Measurements from ENCODE around the gene WDFY1.

Gene WDFY1

GRCh38 chr2:223954401-223954800 lies 9.3 kb upstream of the WDFY1 start (continued):
- no peak for TF ChIP-seq ZNF776 (tag by site-specific recombination; IDR thresholded peaks at IDR 0.05; ENCODE audit: borderline replicate concordance)
- TF ChIP-seq ZBTB26 (tag by site-specific recombination; optimal IDR thresholded peaks at IDR 0.05) = no peak
- TF ChIP-seq ZNF10 (tag by site-specific recombination; IDR thresholded peaks at IDR 0.05) = no peak
- no peak for TF ChIP-seq ZNF169 (tag by site-specific recombination; IDR thresholded peaks at IDR 0.05)
- TF ChIP-seq TSHZ1 (tag by site-specific recombination; IDR thresholded peaks at IDR 0.05; ENCODE audit: borderline replicate concordance) = no peak

GRCh38 chr2:223952280-223952968 lies 7.3 kb upstream of the WDFY1 start:
- Histone ChIP-seq H3K27ac (ENCODE audit: extremely low read depth, low read depth, low read length) (no peak overlapping the region), H3K4me1 (ENCODE audit: control insufficient read depth, insufficient read depth, low read length) (peaks cover 8% of the 10 kb centered on the region), H3K9me3 (ENCODE audit: control insufficient read depth, insufficient read depth, low read depth, low read length) (no peaks in the 10 kb centered on the region), H3K36me3 (ENCODE audit: control insufficient read depth in 2 of 2, insufficient read depth in 1 of 2, low read length in 2 of 2) (no peaks in the 10 kb centered on the region), H3K4me3 (ENCODE audit: low read depth, low read length) (no peak overlapping the region)
- TF ChIP-seq KLF7 (tag by site-specific recombination; IDR thresholded peaks at IDR 0.05; ENCODE audit: borderline replicate concordance) = no peak
- no peak for TF ChIP-seq ZNF830 (tag by site-specific recombination; IDR thresholded peaks at IDR 0.05; ENCODE audit: low read depth)
- TF ChIP-seq ZNF239 (tag by site-specific recombination; IDR thresholded peaks at IDR 0.05) = no peak
- TF ChIP-seq ZNF362 (tag by site-specific recombination; IDR thresholded peaks at IDR 0.05) = no peak
- no peak for TF ChIP-seq IKZF3 (tag by site-specific recombination; IDR thresholded peaks at IDR 0.05)
- TF ChIP-seq SETDB1 (IDR thresholded peaks at IDR 0.05; ENCODE audit: insufficient read length, low read length) = no peak
- no peak for TF ChIP-seq SP2 (tag by site-specific recombination; IDR thresholded peaks at IDR 0.05)
- TF ChIP-seq TCF7L2 (IDR thresholded peaks at IDR 0.05; ENCODE audit: borderline replicate concordance, low read depth, low read length) = no peak
- no peak for TF ChIP-seq ZNF670 (tag by site-specific recombination; IDR thresholded peaks at IDR 0.05; ENCODE audit: low read depth)
- TF ChIP-seq ZNF394 (tag by site-specific recombination; IDR thresholded peaks at IDR 0.05; ENCODE audit: borderline replicate concordance) = no peak
- TF ChIP-seq MZF1 (tag by site-specific recombination; IDR thresholded peaks at IDR 0.05; ENCODE audit: borderline replicate concordance) = no peak
- TF ChIP-seq ZNF174 (tag by site-specific recombination; IDR thresholded peaks at IDR 0.05) = no peak
- TF ChIP-seq ZNF704 (tag by site-specific recombination; IDR thresholded peaks at IDR 0.05) = no peak
- TF ChIP-seq INSM2 (tag by site-specific recombination; IDR thresholded peaks at IDR 0.05) = no peak
- TF ChIP-seq ZNF747 (tag by site-specific recombination; IDR thresholded peaks at IDR 0.05) = no peak
- no peak for TF ChIP-seq ZNF398 (tag by site-specific recombination; IDR thresholded peaks at IDR 0.05)
- no peak for TF ChIP-seq GFI1B (tag by site-specific recombination; IDR thresholded peaks at IDR 0.05)
- no peak for TF ChIP-seq ZSCAN5A (tag by site-specific recombination; IDR thresholded peaks at IDR 0.05)
- ChIA-PET CTCF (interaction anchor here (1.7 kb wide), 1 partner anchor 18 kb away, joined by 3 read pairs; no protein-coding TSS in a partner anchor), POLR2A (no interaction called here)
